Measurements from ENCODE around the gene SRCAP. TPM values are rescaled to one million over a fixed set of nuclear protein-coding genes. Genes with fewer than 3 reads are reported as not detected.

Gene SRCAP
- 52.3 and 60.7 TPM in 2 replicates for total RNA-seq (2022)
- percentile 85 among the genes with signal in this experiment for Bru-seq, nascent RNA
- BruChase-seq, experiment 1, labeled RNA remaining after a 6-hour chase, result percentile 82 among the genes with signal in this experiment
- BruChase-seq, experiment 2, labeled RNA remaining after a 2-hour chase, result percentile 79 among the genes with signal in this experiment
- long read RNA-seq, partial matches to known transcripts, result 3 of 5 reads
- long read RNA-seq, other reads (novel, unspliced or antisense), result 2 of 5 reads

- intact Hi-C loops (cut with micrococcal nuclease), result loop anchor here (1.0 to 5.0 kb wide), 4 partner anchors 14 to 198 kb away; partner anchors contain the start of genes CTF1 and FBRS
- TSS peak; percentile 41 for BruUV-seq (replicated peaks)
- peaks cover 8% of the 10 kb centered on the region for H3K4me1 Mint-ChIP-seq (ENCODE audit: insufficient read depth, unreplicated experiment)
- no peaks in the 10 kb centered on the region for H3K9me3 Mint-ChIP-seq (ENCODE audit: unreplicated experiment)
- H3K27me3 Mint-ChIP-seq (ENCODE audit: insufficient read depth, unreplicated experiment), result no peaks in the 10 kb centered on the region
- CTCF ChIA-PET, result no interaction called here
- peak within 1 kb of the TSS; percentile 100 for H3K27ac Mint-ChIP-seq (ENCODE audit: low read depth, unreplicated experiment)
- peak; percentile 83 for DNase-seq (ENCODE audit: unreplicated experiment)
- peak within 1 kb of the TSS; percentile 86 for H3K4me3 Mint-ChIP-seq (ENCODE audit: unreplicated experiment)
- H3K36me3 Mint-ChIP-seq (ENCODE audit: insufficient read depth, unreplicated experiment), result peaks cover 59% of the 10 kb centered on the region
- POLR2A ChIA-PET, result interaction anchor here (0.6 to 2.9 kb wide), 16 partner anchors 13 to 343 kb away, joined by 3 to 24 read pairs (median 3); partner anchors contain the start of genes FBRS, PHKG2 and PRR14
- no peak for TF ChIP-seq CTCF (IDR thresholded peaks at IDR 0.05; ENCODE audit: unreplicated experiment)
Observed at GRCh38 chr16:30698816-30699614, at the start of gene SRCAP. Gene SRCAP, plus strand, starts transcription at chr16:30699171. Its CDS starts 1,654 bp downstream, at chr16:30700825.

GRCh38 chr16:30649725-30650368 lies 49.1 kb upstream of the SRCAP start:
- ChIA-PET POLR2A (interaction anchor here (0.7 to 3.1 kb wide), 18 partner anchors 9 to 424 kb away, joined by 3 to 22 read pairs (median 4); partner anchors contain the start of genes DCTPP1, FBRS, SRCAP and TBC1D10B), CTCF (interaction anchor here (0.6 to 2.0 kb wide), 7 partner anchors 8 to 424 kb away, joined by 3 to 8 read pairs (median 3); partner anchors contain the start of gene DCTPP1)
- DNase-seq (ENCODE audit: unreplicated experiment), result no peak
- Mint-ChIP-seq H3K27ac (ENCODE audit: low read depth, unreplicated experiment) (peak overlapping the region; percentile 94), H3K4me1 (ENCODE audit: insufficient read depth, unreplicated experiment) (peaks cover 12% of the 10 kb centered on the region), H3K4me3 (ENCODE audit: unreplicated experiment) (peak overlapping the region; percentile 98), H3K27me3 (ENCODE audit: insufficient read depth, unreplicated experiment) (no peaks in the 10 kb centered on the region), H3K36me3 (ENCODE audit: insufficient read depth, unreplicated experiment) (peaks cover 32% of the 10 kb centered on the region), H3K9me3 (ENCODE audit: unreplicated experiment) (no peaks in the 10 kb centered on the region)
- intact Hi-C loops (cut with micrococcal nuclease), result no loop called here
- TF ChIP-seq CTCF (IDR thresholded peaks at IDR 0.05; ENCODE audit: unreplicated experiment), result no peak
- TSS peak; percentile 90 for BruUV-seq (replicated peaks)

- Mint-ChIP-seq H3K4me1 (ENCODE audit: insufficient read depth, unreplicated experiment) (peaks cover 12% of the 10 kb centered on the region), H3K9me3 (ENCODE audit: unreplicated experiment) (no peaks in the 10 kb centered on the region), H3K4me3 (ENCODE audit: unreplicated experiment) (peak within 1 kb of the TSS; percentile 98), H3K36me3 (ENCODE audit: insufficient read depth, unreplicated experiment) (peaks cover 39% of the 10 kb centered on the region), H3K27ac (ENCODE audit: low read depth, unreplicated experiment) (peak within 1 kb of the TSS; percentile 94), H3K27me3 (ENCODE audit: insufficient read depth, unreplicated experiment) (no peaks in the 10 kb centered on the region)
- intact Hi-C loops (cut with micrococcal nuclease), result no loop called here
- ChIA-PET POLR2A (interaction anchor here (0.7 to 3.1 kb wide), 20 partner anchors 9 to 423 kb away, joined by 3 to 22 read pairs (median 4); partner anchors contain the start of genes DCTPP1, FBRS, SRCAP and TBC1D10B), CTCF (interaction anchor here (0.6 to 2.0 kb wide), 10 partner anchors 9 to 423 kb away, joined by 3 to 8 read pairs (median 3); partner anchors contain the start of gene DCTPP1)
- no peak for TF ChIP-seq CTCF (IDR thresholded peaks at IDR 0.05; ENCODE audit: unreplicated experiment)
- BruUV-seq (replicated peaks), result no TSS peak
- peak; percentile 99 for DNase-seq (ENCODE audit: unreplicated experiment)
Observed at GRCh38 chr16:30650369-30651123, 48.4 kb upstream of the SRCAP start, which contains the start of gene PRR14. Gene PRR14, plus strand, starts transcription at chr16:30650960. Its CDS starts 686 bp downstream, at chr16:30651646.
